ENCODE data around the gene PMEL.

The PMEL gene

DNA sequence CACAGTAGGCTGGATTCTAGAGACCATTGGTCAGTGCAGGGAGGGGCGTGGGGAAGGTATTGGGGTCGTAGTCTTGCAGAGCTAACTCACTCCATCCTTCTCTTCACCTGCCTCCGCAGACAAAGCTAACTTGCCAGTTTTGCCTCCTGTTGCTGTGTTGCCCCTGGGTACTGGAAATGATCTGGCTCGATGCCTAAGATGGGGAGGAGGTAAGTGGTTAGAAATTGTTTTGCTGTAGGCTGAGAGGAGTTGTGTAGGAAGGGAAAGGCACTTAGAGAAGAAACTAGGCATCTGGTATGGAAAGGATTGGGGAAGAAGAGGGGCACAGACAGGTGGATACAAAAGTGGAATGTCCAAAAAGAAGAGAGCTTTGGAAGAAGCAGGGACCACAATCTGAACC lies 23.8 kb downstream of the PMEL start:
- DNase-seq (ENCODE audit: low read depth in 2 of 2): no peak

DNA sequence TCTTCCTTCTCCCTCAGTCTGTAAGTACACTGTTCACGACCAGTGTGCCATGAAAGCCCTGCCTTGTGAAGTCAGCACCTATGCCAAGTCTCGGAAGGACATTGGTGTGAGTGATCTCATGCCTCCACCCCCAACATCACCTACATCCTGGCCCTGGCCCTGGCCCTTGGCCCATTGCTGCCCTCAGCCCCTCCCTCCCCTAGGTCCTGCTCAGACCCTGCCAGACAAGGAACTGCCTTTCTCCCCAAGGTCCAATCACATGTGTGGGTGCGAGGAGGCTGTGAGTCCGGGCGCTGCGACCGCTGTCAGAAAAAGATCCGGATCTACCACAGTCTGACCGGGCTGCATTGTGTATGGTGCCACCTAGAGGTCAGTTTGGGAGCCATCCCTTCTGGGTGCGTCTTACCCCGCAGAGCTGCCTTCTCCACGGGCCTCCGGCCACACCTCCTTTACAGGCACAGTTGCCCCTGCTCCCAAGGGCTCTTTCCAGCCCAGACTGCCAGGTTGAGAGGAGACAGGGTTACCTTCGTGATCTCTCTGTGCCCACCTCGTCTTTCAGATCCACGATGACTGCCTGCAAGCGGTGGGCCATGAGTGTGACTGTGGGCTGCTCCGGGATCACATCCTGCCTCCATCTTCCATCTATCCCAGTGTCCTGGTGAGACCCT lies 25.6 kb downstream of the PMEL start:
- DNase-seq (ENCODE audit: low read depth in 2 of 2): peak; percentile 65 to 69

DNA sequence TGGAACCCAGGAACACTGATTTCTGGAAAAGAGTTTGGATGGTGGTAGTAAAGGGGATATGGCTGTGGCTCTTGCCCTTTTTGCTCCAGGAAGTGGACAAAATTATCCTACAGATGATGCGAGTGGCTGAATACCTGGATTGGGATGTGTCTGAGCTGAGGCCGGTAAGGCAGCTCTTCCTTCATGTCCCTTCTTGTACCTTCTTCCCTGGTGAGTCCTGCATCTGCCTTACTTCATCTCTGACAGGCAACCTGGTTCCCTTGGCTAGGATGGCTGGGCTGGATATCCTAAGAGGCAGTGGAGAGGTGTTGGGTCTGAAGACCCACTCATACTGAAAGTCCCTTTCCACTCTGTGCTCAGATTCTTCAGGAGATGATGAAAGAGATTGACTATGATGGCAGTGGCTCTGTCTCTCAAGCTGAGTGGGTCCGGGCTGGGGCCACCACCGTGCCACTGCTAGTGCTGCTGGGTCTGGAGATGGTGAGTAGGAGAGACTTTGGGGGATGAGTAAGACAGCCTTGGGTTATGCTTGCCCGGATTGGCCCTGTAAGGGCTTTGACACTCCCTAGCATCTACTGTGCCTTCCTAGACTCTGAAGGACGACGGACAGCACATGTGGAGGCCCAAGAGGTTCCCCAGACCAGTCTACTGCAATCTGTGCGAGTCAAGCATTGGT lies 26.9 kb downstream of the PMEL start:
- DNase-seq (ENCODE audit: low read depth in 2 of 2): peak in 1 of 2 donors; percentile 44

DNA sequence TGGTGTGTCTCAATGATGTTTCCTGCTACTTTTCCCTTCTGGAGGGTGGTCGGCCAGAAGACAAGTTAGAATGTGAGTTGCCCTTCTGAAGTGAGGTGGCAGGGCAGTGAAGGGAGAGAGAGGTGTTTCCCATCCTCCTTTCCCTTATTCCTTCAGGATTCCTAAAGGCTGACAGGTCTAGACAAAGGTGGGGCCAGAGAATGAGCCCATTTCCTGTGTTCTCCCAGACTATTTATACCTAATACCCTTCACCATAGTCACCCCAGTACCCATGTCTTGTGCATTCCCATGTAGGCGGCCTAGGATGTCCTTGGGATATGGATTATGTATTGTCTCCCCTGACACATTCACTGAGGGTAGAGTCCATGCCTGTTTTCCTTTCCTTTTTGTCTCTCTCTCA lies 27.9 kb downstream of the PMEL start:
- no peak for DNase-seq (ENCODE audit: low read depth in 2 of 2)

DNA sequence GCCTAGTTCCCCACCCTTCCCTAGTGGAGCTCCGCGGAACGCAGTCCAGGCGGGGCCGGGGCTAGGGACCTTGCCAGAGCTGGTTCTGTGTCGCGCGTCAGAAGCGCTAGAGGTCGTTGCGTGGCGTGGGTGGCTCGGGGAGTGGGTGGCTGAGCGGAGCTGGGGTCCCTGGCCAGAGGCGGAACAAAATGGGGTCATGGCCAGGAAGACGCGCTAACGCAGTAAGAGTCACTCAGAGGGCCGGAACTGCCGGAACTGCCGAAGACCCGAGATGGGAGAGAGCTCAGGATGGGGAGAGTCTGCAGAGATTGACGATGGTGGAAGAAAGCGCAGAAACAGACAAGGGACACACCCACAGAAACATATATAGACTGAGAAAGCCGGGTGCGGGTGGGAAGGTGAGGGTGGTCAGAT lies 30.1 kb downstream of the PMEL start:
- no peak for DNase-seq (ENCODE audit: low read depth in 2 of 2)

DNA sequence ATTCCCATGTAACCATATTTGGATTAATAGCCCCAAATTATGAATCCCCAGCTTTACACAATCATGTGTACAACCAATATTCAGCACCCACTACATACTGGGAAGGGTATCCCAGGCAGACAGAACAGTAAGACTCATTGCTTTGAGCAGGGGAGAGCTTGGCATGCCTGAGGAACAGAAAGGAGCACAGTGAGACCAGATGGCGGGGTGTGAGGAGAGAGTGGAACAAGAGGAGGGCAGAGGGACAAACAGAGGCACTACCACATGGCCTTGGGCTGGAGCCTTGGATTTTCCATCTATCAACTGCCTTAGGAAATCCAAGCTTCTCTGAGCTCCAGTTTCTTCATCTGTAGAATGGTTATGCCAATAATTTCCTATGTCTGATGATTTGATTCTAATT lies 31.1 kb downstream of the PMEL start:
- DNase-seq (ENCODE audit: low read depth in 2 of 2): no peak

DNA sequence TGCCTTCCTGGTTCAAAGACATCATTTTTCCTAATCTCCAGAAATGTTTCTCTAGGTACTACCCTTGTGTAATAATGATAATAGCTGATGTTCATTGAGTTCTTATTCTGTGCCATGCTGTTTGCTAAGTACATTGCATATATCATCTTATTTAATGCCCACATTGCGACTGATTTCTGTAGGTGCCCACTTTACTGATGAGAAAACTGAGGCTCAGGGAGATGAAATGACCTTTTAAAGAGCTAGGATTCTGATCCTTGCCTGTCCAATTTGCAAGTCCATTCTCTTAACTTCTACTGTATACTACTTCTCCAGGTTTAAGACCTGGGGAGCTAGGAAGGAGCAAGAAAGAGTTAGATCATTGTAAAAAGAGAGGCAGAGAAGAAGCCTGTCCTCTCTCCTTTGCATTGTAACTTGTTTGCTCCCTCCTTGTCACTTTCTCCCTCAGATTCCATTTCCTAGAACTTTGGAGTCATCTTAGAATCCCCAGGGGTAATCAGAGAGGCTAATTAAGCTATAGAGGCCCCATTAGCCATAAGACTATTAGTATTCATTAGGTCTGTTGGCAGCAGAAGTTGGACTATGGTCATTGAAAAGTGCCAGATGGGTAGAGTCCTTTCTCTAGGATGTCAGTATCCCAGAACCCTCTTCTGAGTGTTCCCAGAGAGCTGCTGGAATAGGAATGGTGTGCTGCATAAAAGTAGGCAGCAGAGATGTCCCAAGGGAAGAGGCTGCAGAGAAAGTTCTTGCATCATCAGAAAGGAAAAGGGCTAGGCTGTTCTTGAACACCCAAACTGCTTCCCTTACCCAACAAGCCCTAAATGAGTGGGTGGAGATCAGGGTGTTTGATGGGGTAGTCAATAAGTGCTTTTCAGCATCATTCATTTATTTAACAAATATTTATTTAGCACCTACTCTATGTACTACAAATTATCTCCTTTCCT lies 31.8 kb downstream of the PMEL start:
- DNase-seq (ENCODE audit: low read depth in 2 of 2): no peak

DNA sequence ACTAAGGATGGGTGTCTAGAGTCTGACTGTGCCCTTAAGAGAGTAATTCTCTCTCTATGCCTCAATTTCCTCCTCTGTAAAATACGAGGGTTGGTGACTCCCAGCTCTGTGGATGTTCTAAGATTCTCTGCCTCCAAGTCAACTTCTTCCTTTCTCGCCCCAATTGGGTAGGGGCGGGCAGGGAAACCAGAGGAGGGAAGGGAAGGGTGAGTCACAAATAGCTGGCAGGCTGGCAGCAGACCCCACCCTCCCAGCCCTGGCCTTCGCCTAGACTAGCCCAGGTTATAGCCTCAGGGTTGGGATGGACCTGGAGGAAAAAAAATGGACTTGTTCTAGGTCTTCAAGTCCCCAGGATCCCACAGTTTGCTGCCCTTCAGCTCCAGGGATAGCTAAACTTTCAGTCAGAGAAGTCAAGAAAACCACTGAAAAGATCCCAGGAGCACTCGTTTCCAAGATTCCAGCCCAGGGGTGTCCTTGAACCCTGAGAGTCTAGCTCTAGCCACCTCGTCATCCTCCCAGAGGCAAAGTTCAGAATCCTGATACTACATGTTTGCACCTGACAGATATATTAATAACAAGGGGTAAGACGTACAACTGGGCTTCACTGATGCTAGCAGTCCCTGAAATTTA lies 32.6 kb downstream of the PMEL start:
- DNase-seq (ENCODE audit: low read depth in 2 of 2): no peak

DNA sequence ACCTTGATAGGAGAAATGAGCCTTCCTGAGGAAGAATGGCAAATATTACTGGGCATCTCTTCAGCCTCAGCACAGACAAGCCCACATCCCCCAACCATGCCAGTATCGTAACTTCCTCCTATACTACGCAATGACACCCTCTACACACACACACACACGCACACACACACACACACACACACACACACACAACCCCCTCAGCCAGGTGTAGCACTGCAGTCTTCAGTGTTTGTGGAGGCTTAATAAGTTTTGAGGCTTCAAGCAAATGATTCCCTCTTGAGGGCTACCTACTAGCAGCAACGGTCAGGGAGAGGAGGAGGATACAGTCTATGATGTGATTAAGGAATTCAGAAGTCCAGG lies 33.3 kb downstream of the PMEL start:
- no peak for DNase-seq (ENCODE audit: low read depth in 2 of 2)

DNA sequence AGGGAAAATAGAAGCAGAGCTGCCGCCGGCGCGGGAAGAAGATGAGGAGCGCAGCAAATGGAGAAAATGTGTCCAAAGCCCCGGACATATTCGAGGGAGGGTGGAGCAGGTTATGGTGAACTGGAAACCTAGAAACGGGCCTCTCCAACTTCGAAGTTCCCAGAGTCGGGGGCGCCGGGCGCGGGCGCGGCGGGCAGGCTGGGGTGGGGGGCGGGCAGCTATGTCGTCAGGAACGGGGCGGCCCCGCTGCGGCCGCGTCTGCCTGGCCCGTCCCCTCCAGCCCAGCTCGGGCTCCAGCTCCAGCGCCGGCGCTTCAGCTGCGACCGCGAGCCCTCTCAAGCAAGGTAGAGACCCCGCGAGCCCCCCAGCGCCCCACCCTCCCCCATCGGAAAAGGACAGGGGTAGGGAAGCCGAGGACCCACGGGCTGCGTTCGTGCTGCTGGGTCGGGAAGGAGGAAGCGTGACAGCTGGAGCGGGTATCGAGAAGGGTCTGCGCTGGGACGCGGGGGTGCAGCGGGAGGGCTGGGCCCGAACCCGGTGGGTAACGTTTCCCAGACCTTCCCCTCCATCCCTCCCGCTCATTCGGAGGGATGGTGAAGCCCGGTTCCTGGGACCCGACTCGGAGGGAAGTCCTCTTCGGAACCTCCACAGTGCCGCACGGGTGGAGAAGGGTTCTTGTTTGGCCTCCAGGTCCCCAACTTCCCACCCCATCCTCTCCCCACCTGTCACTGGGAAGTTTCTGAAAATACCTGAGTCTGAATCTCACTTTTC lies 33.9 kb downstream of the PMEL start:
- DNase-seq (ENCODE audit: low read depth in 2 of 2): no peak

DNA sequence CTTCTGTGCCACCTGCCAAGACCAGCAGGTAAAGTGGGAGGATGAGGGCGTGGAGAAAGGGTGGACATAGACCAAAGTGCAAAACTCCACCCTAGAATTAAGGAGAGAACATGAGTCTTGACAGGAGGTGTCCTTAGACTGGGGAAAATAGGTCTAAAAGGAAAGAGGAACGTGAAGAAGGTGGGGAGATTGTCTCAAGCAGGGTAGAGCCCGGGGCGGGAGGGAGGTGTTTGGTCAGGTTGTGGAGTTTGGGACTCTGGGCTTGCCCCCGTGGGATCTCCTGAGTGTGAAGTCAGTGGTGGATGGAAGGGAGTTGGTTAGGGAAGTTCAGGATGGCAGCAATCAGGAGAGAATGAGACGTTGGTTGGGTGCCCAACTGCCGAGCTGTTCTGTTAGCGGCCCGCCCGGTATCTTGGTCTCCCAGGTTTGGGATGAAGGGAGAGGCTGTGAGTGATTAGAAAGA lies 34.5 kb downstream of the PMEL start:
- DNase-seq (ENCODE audit: low read depth in 2 of 2): no peak

DNA sequence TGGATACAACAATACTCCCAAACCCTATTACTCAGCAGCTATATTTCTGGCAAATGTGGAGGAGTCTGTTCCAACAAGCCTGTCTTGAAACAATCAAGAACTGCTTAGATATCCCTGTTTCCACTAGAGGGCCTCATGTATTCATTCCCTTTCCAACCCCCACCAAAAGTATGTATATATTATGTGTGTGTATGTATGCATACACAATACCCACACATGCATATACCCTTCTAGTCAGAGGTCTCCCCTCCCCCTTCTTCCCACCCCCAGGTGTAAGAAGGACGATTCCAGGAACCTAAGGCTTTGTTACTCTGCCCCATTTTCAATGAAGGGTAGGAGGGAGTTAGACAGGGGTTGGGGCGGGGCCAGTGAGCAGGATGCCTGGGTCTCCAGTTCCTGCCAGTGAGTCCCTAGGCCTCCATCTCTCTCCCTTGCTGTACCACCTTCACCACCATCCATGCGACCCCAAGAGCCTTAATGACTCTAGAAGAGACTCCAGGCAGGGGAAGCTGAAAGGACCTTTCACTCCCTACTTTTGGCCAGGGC lies 35.0 kb downstream of the PMEL start, which contains the start of gene DGKA:
Gene DGKA, plus strand, starts transcription at position 392 of the 546 bp plus-strand sequence. CDS start 5,342 bp downstream, outside the sequence.
- DNase-seq (ENCODE audit: low read depth in 2 of 2): peak; percentile 73 to 76

DNA sequence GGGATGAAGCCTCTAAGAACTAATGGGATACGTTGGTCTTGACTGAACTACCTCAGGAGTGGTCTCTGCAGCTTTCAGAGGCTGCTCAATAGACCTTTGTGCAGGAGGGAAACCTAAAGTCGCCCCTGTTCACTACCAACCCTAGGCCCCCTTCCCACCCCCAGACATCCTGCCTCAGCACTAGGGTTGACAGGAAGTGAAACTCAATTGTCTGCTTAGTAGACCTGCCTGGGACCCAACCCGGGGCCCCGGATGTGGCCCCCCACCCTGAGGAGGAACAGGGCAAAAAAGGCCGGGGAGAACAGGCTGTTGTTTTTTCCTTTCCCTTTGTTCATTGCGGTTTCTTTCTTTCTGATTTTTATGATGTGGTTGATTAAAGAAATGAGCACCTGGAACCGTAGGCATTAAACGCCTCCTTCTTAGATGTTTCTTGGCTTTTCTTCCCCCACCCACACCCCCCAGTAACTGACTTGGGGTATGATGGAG lies 36.5 kb downstream of the PMEL start:
- DNase-seq (ENCODE audit: low read depth in 2 of 2): peak; percentile 81 to 83

DNA sequence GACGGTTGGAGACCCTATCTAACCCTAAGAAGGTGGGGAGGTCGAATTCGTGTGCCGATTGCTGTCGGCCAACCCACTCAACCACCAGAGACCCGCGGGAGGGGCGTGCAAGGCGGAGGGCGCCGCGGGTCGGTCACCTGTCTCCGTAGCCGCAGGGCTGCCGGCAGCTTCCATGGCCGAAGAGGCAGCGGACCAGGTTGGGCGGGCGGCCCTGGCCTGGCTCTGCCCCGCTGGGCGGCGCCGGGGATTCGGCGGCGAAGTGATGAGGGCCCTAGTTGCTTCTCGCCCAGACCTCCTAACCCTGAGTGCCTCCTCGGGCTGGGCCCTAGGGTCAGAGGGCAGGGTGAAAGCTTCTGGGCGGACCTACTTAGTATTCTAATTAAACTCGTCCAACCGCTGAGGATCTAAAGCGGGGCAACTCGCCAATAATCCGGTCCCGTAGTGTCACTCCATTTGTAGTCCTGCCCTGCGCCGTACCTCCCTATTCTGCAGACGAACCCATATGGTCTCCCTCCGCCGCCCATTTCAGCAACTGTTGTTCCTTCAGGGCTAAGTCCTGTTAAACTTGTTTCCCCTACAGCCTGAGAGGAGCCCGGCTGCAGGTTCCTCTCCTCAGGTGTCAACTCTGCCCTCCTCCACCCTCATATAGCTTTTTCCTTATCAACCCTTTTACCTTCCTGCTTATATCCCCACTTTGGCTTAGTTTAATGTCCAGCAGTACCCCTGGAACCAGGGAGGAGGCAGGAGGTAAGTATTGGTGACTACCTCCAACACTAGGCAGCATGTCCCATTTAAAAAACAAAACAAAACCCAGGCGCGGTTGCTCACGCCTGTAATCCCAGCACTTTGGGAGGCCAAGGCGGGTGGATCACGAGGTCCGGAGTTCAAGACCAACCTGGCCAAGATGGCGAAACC lies 38.0 kb downstream of the PMEL start, which contains the start of gene PYM1:
Gene PYM1, minus strand, starts transcription at position 307 of the 915 bp plus-strand sequence. Its CDS starts 133 bp downstream, at position 174.
- DNase-seq (ENCODE audit: low read depth in 2 of 2): peak; percentile 61 to 62

DNA sequence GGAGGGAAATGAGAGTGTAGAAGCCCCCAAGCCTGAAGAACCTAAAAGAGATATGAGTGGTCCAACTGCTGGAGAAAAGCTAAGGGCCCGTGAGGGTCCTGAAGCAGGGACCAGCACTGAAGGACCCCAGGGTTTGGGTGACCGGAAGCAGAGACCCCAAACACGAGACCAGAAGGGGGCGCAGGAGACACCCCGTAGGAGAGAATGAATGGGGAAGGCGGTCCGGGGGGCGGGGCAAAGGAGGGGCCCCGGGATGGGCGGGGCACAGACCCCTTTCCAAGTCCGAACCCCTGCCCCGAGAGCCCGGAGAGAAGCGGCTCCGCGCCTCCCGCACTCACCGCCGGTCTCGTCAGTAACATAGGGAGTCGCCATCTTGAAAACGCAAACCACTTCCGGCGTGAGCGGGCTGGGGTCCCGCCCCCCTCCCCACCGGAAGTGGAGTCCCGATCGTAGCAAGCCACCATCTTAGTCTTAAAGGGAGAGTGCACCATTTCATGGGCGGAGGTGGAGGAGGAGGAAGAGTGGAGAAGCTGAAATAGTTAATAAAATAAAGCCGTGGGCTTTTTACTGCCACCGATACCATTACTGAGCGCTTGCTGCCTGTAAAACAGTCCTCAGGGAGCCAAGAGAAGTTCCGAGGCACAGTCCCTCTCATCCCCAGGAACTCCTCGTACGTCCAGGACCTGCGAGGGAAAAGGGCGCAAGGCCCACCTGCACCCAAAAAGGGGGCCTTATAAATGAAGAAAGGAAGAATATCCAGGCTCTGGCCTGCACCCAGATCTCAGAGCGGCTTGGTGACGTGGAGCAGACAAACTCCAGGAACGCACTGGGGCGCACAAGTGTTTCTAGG lies 38.9 kb downstream of the PMEL start:
- peak; percentile 93 to 95 for DNase-seq (ENCODE audit: low read depth in 2 of 2)

DNA sequence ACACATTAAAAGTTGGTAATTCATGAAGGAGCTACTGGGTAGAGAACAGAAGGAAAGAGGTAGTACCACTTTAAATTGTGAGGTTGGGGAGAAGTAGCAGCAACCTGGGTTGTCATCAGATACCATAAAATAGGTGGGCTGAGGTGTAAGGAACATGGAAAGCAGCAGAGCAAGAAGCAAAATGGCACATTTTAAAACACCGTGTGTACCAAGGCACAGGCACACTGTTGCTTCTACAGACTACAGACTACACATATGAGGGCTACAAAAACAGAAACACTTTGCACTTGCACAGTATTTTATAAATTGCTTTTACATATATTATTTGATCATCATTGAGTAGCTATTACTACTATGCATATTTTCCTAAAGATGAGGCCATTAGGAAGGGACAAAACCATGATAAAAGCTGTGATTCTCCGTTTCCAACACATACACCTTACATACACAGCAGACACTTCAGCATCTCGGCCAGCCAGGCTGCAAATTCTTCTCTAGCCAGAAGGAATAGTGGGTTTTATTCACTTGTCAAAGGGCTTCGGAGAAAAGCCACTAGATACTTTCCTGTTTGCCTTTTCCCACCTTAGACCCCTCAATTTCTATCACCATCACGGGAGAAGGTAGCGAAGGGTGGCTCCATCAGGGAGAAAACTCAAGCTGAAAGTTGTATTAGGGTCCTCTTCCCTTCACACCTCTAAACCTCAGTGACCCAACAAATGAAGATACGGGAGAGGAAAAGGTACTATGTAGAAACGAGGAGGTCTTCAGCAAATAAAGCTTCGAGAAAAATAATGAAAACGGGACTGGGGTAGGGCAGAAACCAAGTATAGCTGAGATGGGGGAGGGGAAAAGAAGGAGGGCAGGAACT lies 39.7 kb downstream of the PMEL start:
- DNase-seq (ENCODE audit: low read depth in 2 of 2): no peak

DNA sequence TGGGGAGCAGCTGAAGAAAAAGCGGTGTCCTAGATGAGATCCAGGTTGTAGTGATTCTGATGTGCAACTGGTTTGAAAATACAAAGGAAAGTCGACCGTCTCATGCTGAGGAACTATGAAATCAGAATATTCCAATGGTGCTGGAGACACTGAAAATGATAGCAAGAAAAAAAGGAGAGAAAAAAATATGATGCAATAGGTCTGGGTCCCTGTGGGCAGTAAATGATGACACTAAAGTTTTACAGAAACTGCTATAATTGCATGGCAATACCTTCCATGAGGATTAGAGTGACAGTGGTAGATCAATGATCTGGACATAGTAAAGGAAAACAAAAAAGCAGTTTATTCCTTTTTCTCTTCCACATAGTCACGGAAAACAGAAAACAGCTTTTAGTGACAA lies 40.5 kb downstream of the PMEL start:
- DNase-seq (ENCODE audit: low read depth in 2 of 2): no peak
